Measurements from ENCODE around the gene SLC25A33.
"Not testable (repeated sequence)": the region's sequence is repeated elsewhere in the genome, so short reads cannot be mapped to it uniquely, and the experiment has no call there.

The SLC25A33 gene

DNA sequence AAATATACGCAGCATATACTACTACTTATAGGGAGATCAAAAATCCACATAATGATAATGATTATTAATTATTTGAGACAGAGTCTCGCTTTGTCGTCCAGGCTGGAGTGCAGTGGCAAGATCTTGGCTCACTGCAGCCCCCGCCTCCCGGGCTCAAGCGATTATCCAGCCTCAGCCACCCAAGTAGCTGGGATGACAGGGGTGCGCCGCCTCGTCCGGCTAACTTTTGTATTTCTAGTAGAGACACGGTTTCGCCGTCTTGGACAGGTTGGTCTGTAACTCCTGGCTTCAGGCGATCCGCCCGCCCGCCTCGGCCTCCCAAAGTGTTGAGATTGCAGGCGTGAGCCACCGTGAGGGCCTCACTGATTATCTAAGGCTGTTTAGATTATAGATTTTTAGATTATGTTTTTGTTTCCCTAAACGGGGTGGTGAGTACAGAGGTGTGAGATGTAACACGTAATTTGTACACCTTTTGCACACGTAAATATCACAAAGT is 548 bp upstream of the SLC25A33 start:
- DNase-seq (ENCODE audit: low read depth in 1 of 2, low spot score in 1 of 2), result no peak

GRCh38 chr1:9539829-9540550 is 725 bp downstream of the SLC25A33 start:
- peak; percentile 7 to 34 for DNase-seq (ENCODE audit: low read depth in 1 of 2, low spot score in 1 of 2)

GRCh38 chr1:9542430-9542829 is 3.2 kb downstream of the SLC25A33 start:
- no peak for DNase-seq (ENCODE audit: low read depth in 1 of 2, low spot score in 1 of 2)

DNA sequence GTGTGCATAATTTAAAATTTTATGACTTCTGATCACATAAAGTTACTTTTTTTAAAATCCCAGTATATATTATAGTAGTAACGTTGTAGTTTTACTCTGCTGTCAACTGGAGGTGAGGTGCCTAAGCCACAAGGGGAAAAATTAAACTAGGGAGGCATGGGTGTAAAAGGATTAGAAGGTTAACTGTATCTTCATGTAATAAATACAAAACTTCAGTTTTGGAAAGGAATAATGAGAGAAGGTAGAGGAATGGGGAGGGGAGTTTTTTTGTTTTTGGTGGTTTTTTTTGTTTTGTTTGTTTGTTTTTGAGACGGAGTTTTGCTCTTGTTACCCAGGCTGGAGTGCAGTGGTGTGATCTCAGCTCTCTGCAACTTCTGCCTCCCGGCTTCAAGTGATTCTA is 5.7 kb downstream of the SLC25A33 start:
- no peak for DNase-seq (ENCODE audit: low read depth in 1 of 2, low spot score in 1 of 2)

DNA sequence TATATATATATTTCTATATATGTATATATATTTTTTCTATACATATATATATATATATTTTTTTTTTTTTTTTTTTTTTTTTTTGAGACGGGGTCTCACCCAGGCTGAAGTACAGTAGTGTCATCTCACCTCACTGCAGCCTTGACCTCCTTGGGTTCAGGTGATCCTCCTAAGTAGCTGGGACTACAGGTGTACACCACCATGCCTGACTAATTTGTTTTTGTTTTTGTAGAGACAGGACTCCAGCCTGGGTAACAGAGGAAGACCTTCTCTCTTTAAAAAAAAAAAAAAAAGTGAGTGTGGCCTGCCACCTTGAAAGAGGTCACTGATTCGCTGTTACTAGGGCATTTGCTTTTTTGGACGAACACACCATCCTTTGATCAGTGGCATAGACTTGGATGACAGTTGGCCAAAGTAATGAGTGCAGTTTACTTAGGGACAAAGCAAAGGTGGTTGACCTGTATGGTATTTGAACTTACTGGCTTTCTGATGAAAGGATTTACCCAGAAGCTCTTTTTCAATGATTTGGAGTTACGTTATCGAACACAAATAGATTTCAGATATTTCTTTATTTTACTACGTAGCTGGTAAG is 10.8 kb downstream of the SLC25A33 start:
- no peak for DNase-seq (ENCODE audit: low read depth in 1 of 2, low spot score in 1 of 2)

DNA sequence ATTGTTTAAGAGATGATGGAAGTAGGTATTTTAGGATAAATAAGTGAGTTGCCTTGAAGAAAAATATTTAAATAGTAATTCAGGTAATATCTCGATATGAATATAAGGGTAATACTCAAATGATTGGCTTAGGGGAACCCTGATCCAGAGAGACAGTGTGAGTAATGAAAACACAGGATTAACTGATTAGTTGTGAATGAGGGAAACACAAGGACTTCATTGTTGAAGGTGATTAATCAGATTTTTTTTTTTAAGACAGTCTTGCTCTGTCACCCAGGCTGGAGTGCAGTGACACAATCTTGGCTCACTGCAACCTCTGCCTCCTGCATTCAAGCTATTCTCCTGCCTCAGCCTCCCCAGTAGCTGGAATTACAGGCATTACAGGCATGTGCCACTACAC is 12.7 kb downstream of the SLC25A33 start:
- no peak for DNase-seq (ENCODE audit: low read depth in 1 of 2, low spot score in 1 of 2)

- DNase-seq (ENCODE audit: low read depth in 1 of 2, low spot score in 1 of 2), result no peak
Measured at GRCh38 chr1:9553736-9554144, 14.5 kb downstream of the SLC25A33 start.

DNA sequence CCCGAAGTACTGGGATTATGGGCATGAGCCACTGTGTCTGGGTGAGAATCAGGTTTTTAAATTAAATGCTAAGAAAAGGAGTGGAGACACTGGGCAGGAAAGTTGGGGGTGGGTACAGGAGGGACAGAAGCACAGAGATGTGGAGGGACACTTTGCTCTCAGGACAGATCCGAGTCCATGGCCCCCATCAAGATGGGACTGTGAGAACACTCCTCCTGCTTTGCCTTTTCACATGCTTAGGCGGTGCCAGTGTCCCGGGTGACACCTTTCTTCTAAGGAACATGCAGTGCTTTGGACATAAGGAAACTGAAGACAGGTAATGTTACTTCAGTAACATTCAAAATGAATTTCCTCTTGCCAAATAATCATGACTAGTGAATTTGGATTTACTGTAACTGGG is 16.7 kb downstream of the SLC25A33 start:
- no peak for DNase-seq (ENCODE audit: low read depth in 1 of 2, low spot score in 1 of 2)

DNA sequence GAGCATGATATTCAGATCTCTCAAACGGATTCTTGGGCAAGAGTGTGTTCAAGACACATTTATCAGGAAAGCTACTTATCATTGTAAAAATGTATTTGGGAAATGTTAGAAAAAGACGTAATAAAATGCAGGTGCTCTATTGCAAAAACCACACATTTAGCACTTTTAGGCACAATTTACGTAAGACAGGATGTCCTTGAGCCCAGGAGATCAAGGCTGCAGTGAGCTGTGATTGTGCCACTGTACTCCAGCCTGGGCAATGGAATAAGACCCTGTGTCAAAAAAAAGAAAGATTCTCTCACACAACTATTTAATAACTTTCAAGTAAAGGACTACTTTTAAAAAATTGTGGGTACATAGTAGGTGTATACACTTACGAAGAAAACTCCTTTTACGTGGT is 18.4 kb downstream of the SLC25A33 start:
- DNase-seq (ENCODE audit: low read depth in 1 of 2, low spot score in 1 of 2), result no peak

DNA sequence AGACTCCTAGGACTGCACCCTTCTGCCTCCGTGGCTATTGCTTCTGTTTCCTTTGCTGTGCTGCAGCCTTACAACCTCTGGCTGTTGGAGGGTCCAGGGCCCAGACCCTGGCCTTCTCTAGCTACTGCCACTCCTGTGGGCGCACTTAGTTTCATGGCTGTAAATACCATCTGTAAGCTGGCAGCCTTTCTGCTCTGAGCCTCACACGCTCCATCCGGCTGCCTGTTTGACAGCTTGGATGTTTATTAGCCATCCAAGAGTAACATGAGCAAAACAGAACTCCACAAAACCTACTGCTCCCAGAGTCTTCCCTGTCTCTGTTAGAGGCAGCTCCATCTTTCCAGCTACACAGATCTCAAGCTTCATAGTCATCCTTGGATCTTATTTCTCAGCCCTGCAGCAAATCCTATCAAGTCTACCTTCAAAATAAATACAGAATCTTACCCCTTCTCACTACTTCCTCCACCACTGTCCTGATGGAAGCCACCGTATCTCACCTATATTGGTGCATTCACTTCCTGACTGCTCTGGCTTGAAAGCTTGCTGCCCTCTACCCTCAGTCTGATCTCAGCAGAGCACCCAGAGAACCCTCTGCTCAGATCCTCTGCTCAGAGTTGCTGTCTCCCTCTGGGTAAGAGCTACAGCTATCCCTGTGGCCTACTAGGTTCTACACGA is 19.1 kb downstream of the SLC25A33 start:
- no peak for DNase-seq (ENCODE audit: low read depth in 1 of 2, low spot score in 1 of 2)

DNA sequence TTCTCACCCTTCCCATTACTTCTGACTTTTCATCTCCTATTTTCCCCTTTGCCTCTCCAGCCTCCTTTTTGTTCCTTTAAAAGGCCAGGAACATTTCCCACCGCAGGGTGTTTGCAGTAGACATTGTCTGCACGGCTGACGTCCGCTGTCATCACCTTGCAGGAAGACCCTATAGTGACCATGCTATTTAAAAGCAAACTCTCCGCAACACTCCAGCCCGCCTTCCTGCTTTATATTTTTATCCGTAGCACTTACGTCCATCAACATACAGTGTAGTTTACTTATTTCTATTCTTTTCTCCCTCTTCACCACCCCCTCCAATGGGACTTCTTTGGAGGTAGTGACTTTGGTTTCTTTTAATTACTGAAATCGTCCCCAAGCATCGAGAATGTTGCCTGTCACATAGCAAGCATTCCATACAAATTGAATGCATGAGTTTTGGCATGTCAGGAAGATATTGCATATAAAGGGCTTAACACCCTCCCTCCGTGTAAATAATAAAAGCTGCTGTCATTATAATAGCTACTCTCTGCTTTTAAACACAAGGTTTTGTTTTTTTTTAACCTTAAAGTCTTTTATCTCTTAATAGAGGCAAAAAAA is 19.8 kb downstream of the SLC25A33 start:
- DNase-seq (ENCODE audit: low read depth in 1 of 2, low spot score in 1 of 2), result no peak

- no peak for DNase-seq (ENCODE audit: low read depth in 1 of 2, low spot score in 1 of 2)
Measured at GRCh38 chr1:9559673-9560072, 20.4 kb downstream of the SLC25A33 start.

GRCh38 chr1:9560090-9560489 is 20.8 kb downstream of the SLC25A33 start:
- not testable (repeated sequence) for DNase-seq (ENCODE audit: low read depth in 1 of 2, low spot score in 1 of 2)

- no peak for DNase-seq (ENCODE audit: low read depth in 1 of 2, low spot score in 1 of 2)
Measured at GRCh38 chr1:9561429-9561828, 22.2 kb downstream of the SLC25A33 start.

- DNase-seq (ENCODE audit: low read depth in 1 of 2, low spot score in 1 of 2), result no peak
Measured at GRCh38 chr1:9569267-9569666, 30.0 kb downstream of the SLC25A33 start.

DNA sequence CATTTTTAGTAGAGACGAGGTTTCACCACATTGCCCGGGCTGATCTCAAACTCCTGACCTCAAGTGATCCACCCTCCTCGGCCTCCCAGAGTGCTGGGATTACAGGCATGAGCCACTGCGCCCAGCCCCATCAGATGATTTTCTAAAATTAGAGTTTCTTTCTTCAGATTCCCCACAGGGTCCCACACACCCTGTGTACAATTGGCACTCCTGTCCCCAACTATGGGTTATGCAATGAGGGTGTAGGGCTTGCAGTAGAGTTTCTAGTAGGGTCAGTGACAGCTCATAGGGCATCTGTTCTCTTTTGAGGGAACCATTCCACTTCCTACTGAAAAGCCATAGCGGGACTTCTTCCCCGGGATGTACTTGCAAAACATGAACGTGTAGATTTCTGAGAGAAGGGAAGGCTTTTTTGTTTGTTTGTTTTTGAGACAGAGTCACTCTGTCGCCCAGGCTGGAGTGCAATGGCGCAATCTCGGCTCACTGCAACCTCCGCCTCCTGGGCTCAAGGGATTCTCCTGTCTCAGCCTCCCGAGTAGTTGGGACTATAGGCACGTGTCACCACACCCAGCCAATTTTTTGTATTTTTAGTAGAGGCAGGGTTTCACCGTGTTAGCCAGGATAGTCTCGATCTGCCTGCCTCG is 31.7 kb downstream of the SLC25A33 start:
- not testable (repeated sequence) for DNase-seq (ENCODE audit: low read depth in 1 of 2, low spot score in 1 of 2)

- no peak for DNase-seq (ENCODE audit: low read depth in 1 of 2, low spot score in 1 of 2)
Measured at GRCh38 chr1:9573723-9574122, 34.5 kb downstream of the SLC25A33 start.

DNA sequence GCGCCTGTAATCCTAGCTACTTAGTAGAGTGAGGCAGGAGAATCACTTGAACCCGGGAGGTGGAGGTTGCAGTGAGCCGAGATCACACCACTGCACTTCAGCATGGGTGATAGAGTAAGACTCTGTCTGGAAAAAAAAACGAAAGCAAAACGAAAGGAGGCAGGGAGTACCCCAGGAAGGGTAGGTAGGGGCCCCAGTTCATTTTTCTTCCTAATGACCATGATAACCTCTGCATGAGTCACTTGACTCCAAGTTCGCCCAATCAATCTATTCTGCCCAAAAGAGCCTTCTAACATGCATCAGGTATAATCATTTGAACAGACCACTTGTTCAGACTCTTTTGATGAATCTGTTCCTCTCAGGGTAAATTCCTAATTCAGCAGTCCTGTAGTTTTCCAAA is 36.2 kb downstream of the SLC25A33 start:
- no peak for DNase-seq (ENCODE audit: low read depth in 1 of 2, low spot score in 1 of 2)

DNA sequence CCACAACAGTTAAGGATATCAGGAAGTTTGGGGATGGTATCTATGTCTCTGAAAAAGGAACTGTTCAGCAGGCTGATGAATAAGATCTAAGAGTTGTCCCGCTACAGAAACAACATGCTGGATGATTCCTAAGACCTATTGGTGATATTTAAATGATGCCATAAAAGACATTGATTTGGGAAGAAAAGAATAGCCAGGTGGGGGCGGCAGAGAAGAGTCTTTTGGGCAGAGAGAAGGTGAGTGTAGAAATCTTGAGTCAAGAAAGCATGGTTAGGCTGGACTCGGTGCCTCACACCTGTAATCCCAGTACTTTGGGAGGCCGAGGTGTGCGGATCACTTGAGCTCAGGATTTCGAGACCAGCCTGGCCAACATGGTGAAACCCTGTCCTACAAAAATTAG is 37.6 kb downstream of the SLC25A33 start:
- DNase-seq (ENCODE audit: low read depth in 1 of 2, low spot score in 1 of 2), result no peak

DNA sequence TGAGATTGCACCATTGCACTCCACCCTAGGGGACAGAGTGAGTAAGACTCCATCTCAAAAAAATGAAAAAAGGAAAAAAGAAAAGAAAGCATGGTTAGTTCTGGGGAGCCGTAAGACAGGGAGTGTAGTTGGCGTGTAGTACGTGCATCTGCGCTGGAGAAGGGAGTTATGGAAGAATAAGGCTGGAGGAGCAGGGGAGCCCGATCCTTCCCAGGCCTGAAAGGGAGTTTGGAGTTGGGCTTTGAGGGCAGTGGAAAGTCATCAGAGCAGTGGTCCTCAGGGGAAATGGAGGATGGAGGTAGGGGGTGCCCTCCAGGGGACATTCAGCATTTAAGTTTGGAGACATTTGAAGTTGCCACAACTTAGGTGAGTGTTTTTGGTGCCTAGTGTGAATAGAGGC is 38.2 kb downstream of the SLC25A33 start:
- no peak for DNase-seq (ENCODE audit: low read depth in 1 of 2, low spot score in 1 of 2)

DNA sequence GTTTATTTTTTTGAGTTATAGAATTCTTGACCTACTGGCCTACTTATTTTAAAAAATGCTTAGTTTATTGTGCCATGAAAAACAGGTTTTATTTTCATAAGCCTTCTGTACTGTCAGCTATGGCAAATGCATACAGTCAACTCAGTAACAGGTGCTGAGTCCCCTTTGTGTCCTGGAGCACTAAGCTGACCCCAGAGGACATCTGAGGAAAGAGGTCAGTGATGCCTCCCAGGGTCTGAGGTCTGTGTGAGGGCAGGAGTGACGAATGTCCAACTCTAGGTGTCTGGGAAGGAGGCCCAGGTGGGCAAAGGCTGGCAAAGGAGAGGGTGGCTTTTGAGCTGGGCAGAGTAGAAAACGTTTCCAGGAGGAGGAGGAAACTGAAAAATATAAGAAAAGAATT is 41.7 kb downstream of the SLC25A33 start:
- no peak for DNase-seq (ENCODE audit: low read depth in 1 of 2, low spot score in 1 of 2)

All from activated T-helper 1 cell treated with anti-CD3 and anti-CD28 coated beads, Interleukin-2, amount 50 U/mL, for 16 hours (primary cell).